HG02943 (cell line): ENCODE results near the gene SHB.

Experiments used
- ATAC-seq: cut with Tn5 transposase; IDR thresholded peaks from one replicate; pipeline ENCODE4 v1.9.1; 2021; ENCODE audit warnings: mild to moderate bottlenecking, low read depth, moderate library complexity; ENCODE audit not compliant: unreplicated experiment

The SHB gene

GRCh38 chr9:37924538-37924937, 144.5 kb downstream of the SHB start:
- ATAC-seq = no peak

- no peak for ATAC-seq
These were observed 145.1 kb downstream of the SHB start for GRCh38 chr9:37923796-37924427.

GRCh38 chr9:37923118-37923795, 145.8 kb downstream of the SHB start:
- ATAC-seq = no peak

GRCh38 chr9:37922363-37923117, 146.5 kb downstream of the SHB start:
- ATAC-seq = no peak

GRCh38 chr9:37921546-37922300, 147.3 kb downstream of the SHB start:
- no peak for ATAC-seq

GRCh38 chr9:37921168-37921510, 147.9 kb downstream of the SHB start:
- no peak for ATAC-seq

GRCh38 chr9:37920471-37921167, 148.4 kb downstream of the SHB start:
- ATAC-seq = no peak

GRCh38 chr9:37919956-37920335, 149.1 kb downstream of the SHB start:
- no peak for ATAC-seq

GRCh38 chr9:37919246-37919955, 149.6 kb downstream of the SHB start:
- no peak for ATAC-seq

GRCh38 chr9:37918665-37919170, 150.3 kb downstream of the SHB start:
- ATAC-seq = no peak

- ATAC-seq = no peak
These were observed 151.0 kb downstream of the SHB start for GRCh38 chr9:37917801-37918664.

GRCh38 chr9:37917313-37917731, 151.7 kb downstream of the SHB start:
- no peak for ATAC-seq

- no peak for ATAC-seq
These were observed 152.3 kb downstream of the SHB start for GRCh38 chr9:37916471-37917312.

- no peak for ATAC-seq
These were observed 153.0 kb downstream of the SHB start for GRCh38 chr9:37915911-37916470.

- ATAC-seq = no peak
These were observed 154.2 kb downstream of the SHB start for GRCh38 chr9:37914701-37915358.

- ATAC-seq = no peak
These were observed 154.9 kb downstream of the SHB start for GRCh38 chr9:37914154-37914551.
